Parathyroid adenoma (tissue), 2 donors: ENCODE measurements around the gene RSL24D1.

Experiments
- H2AFZ ChIP-seq: fragments of 300-600 bp; sonication (generic); one replicate; pipeline ENCODE4 v1.7.0; 2017; ENCODE audit warnings: antibody characterized with exemption, mild to moderate bottlenecking
- H3K27ac ChIP-seq: fragments of 300-600 bp; sonication (generic); one replicate; pipeline ENCODE4 v1.7.0; 2017
- H3K27me3 ChIP-seq: fragments of 300-600 bp; sonication (generic); one replicate; pipeline ENCODE4 v1.7.0; 2017; ENCODE audit warnings: low read length; ENCODE audit not compliant: control insufficient read depth, insufficient read depth
- H3K36me3 ChIP-seq: fragments of 300-600 bp; sonication (generic); one replicate; pipeline ENCODE4 v1.7.0; 2017; ENCODE audit warnings: low read length; ENCODE audit not compliant: control insufficient read depth, insufficient read depth
- H3K4me1 ChIP-seq: fragments of 300-600 bp; sonication (generic); one replicate; pipeline ENCODE4 v1.7.0; 2017; ENCODE audit warnings: control low read depth
- H3K4me2 ChIP-seq: fragments of 300-600 bp; sonication (generic); one replicate; pipeline ENCODE4 v1.7.0; 2017; ENCODE audit warnings: low read length
- H3K4me3 ChIP-seq: fragments of 300-600 bp; sonication (generic); one replicate; pipeline ENCODE4 v1.7.0; 2017; ENCODE audit warnings: low read depth, low read length
- H3K79me2 ChIP-seq: fragments of 300-600 bp; sonication (generic); one replicate; pipeline ENCODE4 v1.7.0; 2017; ENCODE audit warnings: control low read depth
- H3K9ac ChIP-seq: fragments of 300-600 bp; sonication (generic); one replicate; pipeline ENCODE4 v1.7.0; 2017; ENCODE audit warnings: mild to moderate bottlenecking
- H3K9me3 ChIP-seq: fragments of 300-600 bp; sonication (generic); one replicate; pipeline ENCODE4 v1.7.0; 2017; ENCODE audit warnings: low read length; ENCODE audit not compliant: control insufficient read depth
- TF ChIP-seq, protein P1 (sequence below): fragments of 300-600 bp; sonication (generic); IDR thresholded peaks from one replicate; pipeline ENCODE4 v1.7.0; 2017; ENCODE audit warnings: antibody characterized with exemption, mild to moderate bottlenecking
- donor health status: primary hyperparathyroidism.

RSL24D1 gene

DNA sequence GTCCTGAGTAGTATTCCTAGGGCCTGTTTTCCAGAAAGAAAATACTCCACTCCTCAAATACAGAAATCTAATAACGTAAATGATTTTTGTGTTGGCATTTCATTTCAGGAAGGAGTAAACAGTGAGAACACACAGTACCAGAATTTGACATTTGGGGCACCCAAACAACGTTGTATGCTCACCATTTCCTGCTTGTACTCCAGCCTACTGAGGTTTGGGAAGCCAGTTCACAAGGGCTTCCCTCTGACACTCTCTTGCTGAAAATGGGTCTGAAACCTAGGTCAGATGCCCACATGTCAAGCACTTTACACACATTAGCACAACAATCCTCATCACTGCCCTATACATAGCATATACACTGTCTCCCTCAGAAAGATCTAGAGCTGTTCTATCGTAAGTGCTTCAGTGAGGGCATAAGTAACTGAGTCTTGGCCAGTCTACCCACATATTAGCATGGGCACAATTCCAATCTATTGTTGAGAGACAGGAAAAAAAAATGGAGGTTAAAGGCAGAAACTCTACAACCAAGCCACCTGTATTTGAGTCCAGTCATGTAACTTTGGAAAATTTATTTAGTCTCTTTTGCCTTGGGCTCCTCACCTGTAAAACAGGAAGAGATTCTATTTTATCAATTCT lies 43.5 kb upstream of the RSL24D1 start:
- no peak overlapping the region for H3K9ac ChIP-seq
- H3K36me3 ChIP-seq = no peaks in the 10 kb centered on the region
- no peaks in the 10 kb centered on the region for H3K9me3 ChIP-seq
- H3K79me2 ChIP-seq = no peaks in the 10 kb centered on the region
- H3K27me3 ChIP-seq = no peaks in the 10 kb centered on the region
- H3K4me2 ChIP-seq = no peak overlapping the region
- H3K4me3 ChIP-seq = no peak overlapping the region
- no peak overlapping the region for H2AFZ ChIP-seq
- TF ChIP-seq, protein P1, sequence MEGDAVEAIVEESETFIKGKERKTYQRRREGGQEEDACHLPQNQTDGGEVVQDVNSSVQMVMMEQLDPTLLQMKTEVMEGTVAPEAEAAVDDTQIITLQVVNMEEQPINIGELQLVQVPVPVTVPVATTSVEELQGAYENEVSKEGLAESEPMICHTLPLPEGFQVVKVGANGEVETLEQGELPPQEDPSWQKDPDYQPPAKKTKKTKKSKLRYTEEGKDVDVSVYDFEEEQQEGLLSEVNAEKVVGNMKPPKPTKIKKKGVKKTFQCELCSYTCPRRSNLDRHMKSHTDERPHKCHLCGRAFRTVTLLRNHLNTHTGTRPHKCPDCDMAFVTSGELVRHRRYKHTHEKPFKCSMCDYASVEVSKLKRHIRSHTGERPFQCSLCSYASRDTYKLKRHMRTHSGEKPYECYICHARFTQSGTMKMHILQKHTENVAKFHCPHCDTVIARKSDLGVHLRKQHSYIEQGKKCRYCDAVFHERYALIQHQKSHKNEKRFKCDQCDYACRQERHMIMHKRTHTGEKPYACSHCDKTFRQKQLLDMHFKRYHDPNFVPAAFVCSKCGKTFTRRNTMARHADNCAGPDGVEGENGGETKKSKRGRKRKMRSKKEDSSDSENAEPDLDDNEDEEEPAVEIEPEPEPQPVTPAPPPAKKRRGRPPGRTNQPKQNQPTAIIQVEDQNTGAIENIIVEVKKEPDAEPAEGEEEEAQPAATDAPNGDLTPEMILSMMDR = no peak
- H3K27ac ChIP-seq = no peak overlapping the region
- no peaks in the 10 kb centered on the region for H3K4me1 ChIP-seq

DNA sequence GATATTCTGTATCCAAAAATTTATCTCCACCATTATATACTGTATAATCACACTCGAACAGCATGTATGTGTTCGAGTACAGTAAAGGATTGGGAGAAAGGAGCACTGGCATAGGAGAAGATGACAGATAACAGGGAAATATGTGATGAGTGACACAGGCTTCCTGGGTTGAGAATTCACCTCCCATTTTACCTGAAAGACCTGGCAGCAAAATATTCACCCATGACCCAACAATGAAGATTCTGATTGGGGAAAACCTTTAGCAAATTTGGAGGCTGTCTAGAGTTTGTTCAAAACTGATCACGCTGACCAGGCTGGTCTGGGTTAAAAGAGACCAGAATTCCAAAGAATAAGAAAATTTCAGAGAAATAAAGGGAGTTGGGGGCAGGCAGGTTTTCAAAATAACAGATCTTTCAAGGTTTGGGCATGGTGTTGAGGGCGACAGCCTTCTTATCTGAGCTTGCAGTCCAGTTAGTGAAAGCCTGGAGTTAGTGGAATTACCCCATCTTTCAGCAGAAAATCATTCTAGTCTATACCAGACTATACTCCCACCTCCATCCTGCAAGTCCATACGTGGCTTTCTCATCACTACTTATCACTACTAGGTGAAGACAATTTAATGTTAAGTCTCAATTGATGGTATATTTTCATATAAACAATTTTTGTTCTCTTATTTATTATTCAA lies 42.8 kb upstream of the RSL24D1 start:
- Histone ChIP-seq H3K9me3 (no peaks in the 10 kb centered on the region), H3K79me2 (no peaks in the 10 kb centered on the region), H3K4me2 (no peak overlapping the region), H3K4me1 (no peaks in the 10 kb centered on the region), H3K9ac (no peak overlapping the region), H3K27me3 (no peaks in the 10 kb centered on the region), H3K36me3 (no peaks in the 10 kb centered on the region), H3K27ac (no peak overlapping the region), H2AFZ (no peak overlapping the region), H3K4me3 (no peak overlapping the region)
- TF ChIP-seq, protein P1 = no peak

DNA sequence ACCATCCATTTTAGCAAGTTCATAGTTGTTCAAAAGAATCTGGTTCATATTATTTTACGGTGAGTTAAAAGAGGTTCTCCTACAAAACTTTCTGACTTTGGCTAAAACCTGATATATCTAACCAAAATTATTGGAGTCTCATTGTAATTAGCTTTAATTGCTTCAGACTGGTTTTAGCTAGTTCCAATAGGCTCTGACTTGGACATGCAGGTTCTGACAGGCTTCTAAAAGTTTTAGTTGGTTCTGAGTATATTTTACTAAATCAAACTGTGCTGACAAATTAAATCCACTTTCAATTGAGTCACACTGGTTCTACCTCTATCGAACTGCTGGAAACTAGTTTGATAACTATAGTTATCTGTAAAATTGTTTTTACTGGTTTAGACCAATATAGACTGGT lies 42.1 kb upstream of the RSL24D1 start:
- H3K79me2 ChIP-seq = no peaks in the 10 kb centered on the region
- no peak overlapping the region for H3K9ac ChIP-seq
- H3K36me3 ChIP-seq = no peaks in the 10 kb centered on the region
- H3K4me1 ChIP-seq = no peaks in the 10 kb centered on the region
- H2AFZ ChIP-seq = no peak overlapping the region
- no peaks in the 10 kb centered on the region for H3K27me3 ChIP-seq
- H3K27ac ChIP-seq = no peak overlapping the region
- no peaks in the 10 kb centered on the region for H3K9me3 ChIP-seq
- TF ChIP-seq, protein P1 = no peak
- H3K4me3 ChIP-seq = no peak overlapping the region
- H3K4me2 ChIP-seq = no peak overlapping the region

DNA sequence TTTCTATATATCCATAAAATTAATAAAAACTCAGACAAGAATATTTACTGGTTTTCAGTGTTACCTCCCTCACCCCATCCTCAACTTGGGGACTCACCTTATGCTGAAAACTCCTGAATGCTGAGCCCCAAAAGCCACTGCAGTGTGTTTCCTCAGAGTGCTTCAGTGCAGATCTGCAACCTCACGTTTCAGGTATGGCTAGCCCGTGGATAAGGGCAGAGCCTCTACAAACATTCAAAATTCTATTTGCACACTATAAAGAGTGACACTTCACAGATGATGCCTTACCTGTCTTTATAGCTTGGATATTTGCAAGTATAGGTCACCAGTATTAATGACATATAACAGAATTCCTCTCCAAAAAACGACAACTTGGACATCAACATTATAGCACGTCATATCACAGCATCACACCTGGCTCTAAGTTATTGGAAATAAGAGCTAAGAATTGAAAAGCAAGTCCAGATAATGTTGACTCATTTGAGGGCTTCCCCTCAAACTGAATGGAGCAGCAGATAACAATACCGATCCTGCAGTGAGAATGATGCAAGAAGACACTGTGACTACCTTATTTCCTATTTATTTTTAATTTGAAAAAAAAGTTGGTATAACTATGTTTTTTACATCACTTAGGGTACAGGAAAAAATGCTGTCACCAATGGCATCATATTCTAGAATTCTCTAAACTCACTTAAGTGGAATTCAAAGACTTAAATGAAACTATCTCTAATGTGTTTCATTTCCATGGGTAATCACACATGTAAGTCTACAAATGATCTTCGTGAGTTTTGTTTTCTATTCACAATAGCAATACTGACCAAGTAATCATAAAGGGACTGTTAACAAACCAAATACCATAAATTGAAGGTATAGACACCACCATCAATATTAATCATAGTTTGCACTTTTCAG lies 40.7 kb upstream of the RSL24D1 start:
- no peak overlapping the region for H2AFZ ChIP-seq
- TF ChIP-seq, protein P1 = no peak
- no peak overlapping the region for H3K27ac ChIP-seq
- no peaks in the 10 kb centered on the region for H3K9me3 ChIP-seq
- H3K4me1 ChIP-seq = no peaks in the 10 kb centered on the region
- no peaks in the 10 kb centered on the region for H3K27me3 ChIP-seq
- H3K4me3 ChIP-seq = no peak overlapping the region
- no peaks in the 10 kb centered on the region for H3K36me3 ChIP-seq
- H3K79me2 ChIP-seq = no peaks in the 10 kb centered on the region
- H3K4me2 ChIP-seq = no peak overlapping the region
- no peak overlapping the region for H3K9ac ChIP-seq
